H9 (cell line): ENCODE measurements around the gene KRT2. TPM values are rescaled to one million over a fixed set of nuclear protein-coding genes. Genes with fewer than 3 reads are reported as not detected.

ENCODE experiments used
- DNase-seq: peaks from one replicate; pipeline ENCODE4 v3.0.0-alpha.2; 2017
- H2AFZ ChIP-seq: one replicate; pipeline ENCODE4 v1.6.1; 2013; ENCODE audit warnings: mild to moderate bottlenecking, low read length, control low read depth, moderate library complexity
- H2AK5ac ChIP-seq: 2 replicates; pipeline ENCODE4 v1.6.1; 2013; ENCODE audit warnings: low read length, control low read depth, mixed read lengths; ENCODE audit not compliant: insufficient read length
- H2BK120ac ChIP-seq: one replicate; pipeline ENCODE4 v1.6.1; 2013; ENCODE audit warnings: low read depth, mild to moderate bottlenecking, low read length, control low read depth, inconsistent platforms; ENCODE audit not compliant: poor library complexity, severe bottlenecking
- H2BK12ac ChIP-seq: 2 replicates; pipeline ENCODE4 v1.6.1; 2013; ENCODE audit warnings: low read length, control low read depth, mixed read lengths, low read depth; ENCODE audit not compliant: insufficient read length
- H2BK15ac ChIP-seq: 2 replicates; pipeline ENCODE4 v1.6.1; 2013; ENCODE audit warnings: low read depth, low read length, control low read depth
- H2BK20ac ChIP-seq: one replicate; pipeline ENCODE4 v1.6.1; 2013; ENCODE audit warnings: low read depth, mild to moderate bottlenecking, low read length, control low read depth, inconsistent platforms; ENCODE audit not compliant: poor library complexity, severe bottlenecking
- H2BK5ac ChIP-seq: 2 replicates; pipeline ENCODE4 v1.6.1; 2013; ENCODE audit warnings: low read length, control low read depth, mixed read lengths; ENCODE audit not compliant: insufficient read length
- H3K14ac ChIP-seq: 2 replicates; pipeline ENCODE4 v1.6.1; 2013; ENCODE audit warnings: low read length, control low read depth; ENCODE audit not compliant: insufficient read depth
- H3K18ac ChIP-seq: 2 replicates; pipeline ENCODE4 v1.6.1; 2013; ENCODE audit warnings: low read depth, mild to moderate bottlenecking, mixed read lengths, low read length, control low read depth; ENCODE audit not compliant: insufficient read length
- H3K23ac ChIP-seq: 2 replicates; pipeline ENCODE4 v1.6.1; 2013; ENCODE audit warnings: low read length, control low read depth, mixed read lengths, low read depth; ENCODE audit not compliant: insufficient read length
- H3K23me2 ChIP-seq: 2 replicates; pipeline ENCODE4 v1.6.1; 2013; ENCODE audit warnings: low read depth, mild to moderate bottlenecking, mixed read lengths, low read length, control low read depth; ENCODE audit not compliant: insufficient read length, poor library complexity, severe bottlenecking
- H3K27ac ChIP-seq: 2 replicates; pipeline ENCODE4 v1.5.1; 2013; ENCODE audit warnings: low read length, control low read depth, mixed read lengths, low read depth; ENCODE audit not compliant: insufficient read length
- H3K27me3 ChIP-seq: 2 replicates; pipeline ENCODE4 v1.6.1; 2013; ENCODE audit warnings: low read length, control low read depth, inconsistent platforms; ENCODE audit not compliant: insufficient read depth
- H3K4ac ChIP-seq: 2 replicates; pipeline ENCODE4 v1.6.1; 2013; ENCODE audit warnings: low read depth, mild to moderate bottlenecking, control low read depth, inconsistent platforms, low read length, moderate library complexity
- H3K4me1 ChIP-seq: 2 replicates; pipeline ENCODE4 v1.6.1; 2013; ENCODE audit warnings: low read length, control low read depth, inconsistent platforms; ENCODE audit not compliant: insufficient read depth
- H3K4me2 ChIP-seq: 2 replicates; pipeline ENCODE4 v1.6.1; 2013; ENCODE audit warnings: low read length, control low read depth, mixed read lengths; ENCODE audit not compliant: insufficient read length, insufficient read depth
- H3K56ac ChIP-seq: 2 replicates; pipeline ENCODE4 v1.6.1; 2013; ENCODE audit warnings: low read depth, mild to moderate bottlenecking, mixed read lengths, low read length, control low read depth; ENCODE audit not compliant: insufficient read length
- H3K79me1 ChIP-seq: 2 replicates; pipeline ENCODE4 v1.6.1; 2013; ENCODE audit warnings: low read depth, mild to moderate bottlenecking, moderate library complexity, low read length, control low read depth, inconsistent platforms; ENCODE audit not compliant: insufficient read depth, poor library complexity, severe bottlenecking
- H3K79me2 ChIP-seq: 2 replicates; pipeline ENCODE4 v1.6.1; 2013; ENCODE audit warnings: low read length, control low read depth, inconsistent platforms; ENCODE audit not compliant: insufficient read depth
- H3K9ac ChIP-seq: 2 replicates; pipeline ENCODE4 v1.6.1; 2013; ENCODE audit warnings: low read length, control low read depth, mixed read lengths; ENCODE audit not compliant: insufficient read length; ENCODE audit errors: extremely low read depth
- H3K9me3 ChIP-seq: one replicate; pipeline ENCODE4 v1.6.1; 2013; ENCODE audit warnings: low read depth, low read length, inconsistent platforms; ENCODE audit not compliant: control insufficient read depth
- H3T11ph ChIP-seq: one replicate; pipeline ENCODE4 v1.6.1; 2013; ENCODE audit warnings: mild to moderate bottlenecking, low read length, control low read depth, inconsistent platforms
- H4K20me1 ChIP-seq: one replicate; pipeline ENCODE4 v1.6.1; 2013; ENCODE audit not compliant: control insufficient read depth, insufficient read length, insufficient read depth
- H4K5ac ChIP-seq: 2 replicates; pipeline ENCODE4 v1.6.1; 2013; ENCODE audit warnings: low read depth, mild to moderate bottlenecking, mixed read lengths, low read length, control low read depth; ENCODE audit not compliant: insufficient read length
- H4K8ac ChIP-seq: replicated peaks from 2 replicates; pipeline ENCODE4 v1.6.1; 2013; ENCODE audit warnings: low read length, control low read depth, mixed read lengths, low read depth; ENCODE audit not compliant: insufficient read length
- H4K91ac ChIP-seq: 2 replicates; pipeline ENCODE4 v1.6.1; 2013; ENCODE audit warnings: low read depth, mild to moderate bottlenecking, moderate library complexity, mixed read lengths, low read length, control low read depth; ENCODE audit not compliant: insufficient read length
- H3K27ac Mint-ChIP-seq, 3 experiments: 2 replicates in 2 of 3; 3 replicates in 1 of 3; pipeline ENCODE4 v1.8.0; 2020 to 2021; ENCODE audit warnings: mixed read lengths in 3 of 3, mild to moderate bottlenecking in 1 of 3, moderate library complexity in 1 of 3
- H3K27me3 Mint-ChIP-seq: 2 replicates; pipeline ENCODE4 v1.8.0; 2021; ENCODE audit warnings: low read depth, mild to moderate bottlenecking, moderate library complexity, mixed read lengths
- H3K36me3 Mint-ChIP-seq, 3 experiments: 2 replicates in 2 of 3; 3 replicates in 1 of 3; pipeline ENCODE4 v1.8.0; 2020 to 2021; ENCODE audit warnings: low read depth in 3 of 3, mixed read lengths in 3 of 3; ENCODE audit not compliant: insufficient read depth in 1 of 3
- H3K4me1 Mint-ChIP-seq, 2 experiments: 2 replicates each; pipeline ENCODE4 v1.8.0; 2020; ENCODE audit warnings: mixed read lengths in 2 of 2
- H3K4me3 Mint-ChIP-seq, 2 experiments: 2 replicates in 1 of 2; 3 replicates in 1 of 2; pipeline ENCODE4 v1.8.0; 2020 to 2021; ENCODE audit warnings: mild to moderate bottlenecking in 2 of 2, mixed read lengths in 2 of 2, moderate library complexity in 1 of 2
- H3K9me3 Mint-ChIP-seq, 2 experiments: 2 replicates in 1 of 2; 3 replicates in 1 of 2; pipeline ENCODE4 v1.8.0; 2020; ENCODE audit warnings: mild to moderate bottlenecking in 2 of 2, mixed read lengths in 2 of 2, moderate library complexity in 1 of 2
- WGBS: extraction: QIAGEN DNeasy Blood & Tissue Kit; methylation state at CpG from one replicate; pipeline ENCODE4 v1.1.7; 2013; ENCODE audit warnings: missing lambda C conversion rate, low lambda C conversion rate, mixed read lengths; ENCODE audit not compliant: insufficient read length; ENCODE audit errors: extremely low coverage; 5-methylcytosine and 5-hydroxymethylcytosine counted together
- total RNA-seq: library from RNA; stranded (reverse); gene quantifications from 2 replicates; pipeline ENCODE4 v1.2.1, GENCODE V29; 2021
- TF ChIP-seq, protein P1 (sequence below): fragments of 200-600 bp; sonication (generic); conservative IDR thresholded peaks from 3 replicates; pipeline ENCODE4 v1.8.0; 2021; ENCODE audit warnings: antibody characterized with exemption, mild to moderate bottlenecking

KRT2 gene
- total RNA-seq, 1 experiment from 2014 or later = not detected

DNA sequence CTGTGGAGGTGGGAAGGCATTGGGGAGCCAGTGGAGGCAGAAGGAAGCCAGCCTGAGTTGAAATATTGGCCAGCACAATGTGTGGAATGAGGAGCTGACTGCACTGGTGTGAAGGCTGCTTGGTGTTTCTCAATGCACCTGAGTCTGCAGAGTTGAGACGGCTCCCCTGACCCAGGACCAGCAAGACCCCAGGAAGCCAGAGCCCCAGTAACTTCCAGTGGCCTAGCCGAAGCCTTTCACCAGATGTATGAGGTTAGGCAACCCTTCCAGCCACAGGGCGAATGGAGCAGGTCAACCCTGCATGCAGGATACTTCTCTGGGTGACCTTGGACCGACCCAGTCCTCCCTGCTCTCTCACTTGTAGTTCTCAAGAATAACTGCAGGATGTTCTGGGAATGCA is 20.7 kb downstream of the KRT2 start:
- H4K5ac ChIP-seq = no peak overlapping the region
- DNase-seq = peak; percentile 17
- peaks cover 4 to 5% of the 10 kb centered on the region in 2 experiments for H3K4me1 Mint-ChIP-seq
- H4K8ac ChIP-seq = no peak overlapping the region
- H3K9ac ChIP-seq = no peak overlapping the region
- H2BK120ac ChIP-seq = no peak overlapping the region
- H3K27me3 ChIP-seq = no peaks in the 10 kb centered on the region
- no peaks in the 10 kb centered on the region for H3K36me3 Mint-ChIP-seq
- H3K4me3 Mint-ChIP-seq = no peak overlapping the region
- H3K14ac ChIP-seq = no peak overlapping the region
- TF ChIP-seq, protein P1, sequence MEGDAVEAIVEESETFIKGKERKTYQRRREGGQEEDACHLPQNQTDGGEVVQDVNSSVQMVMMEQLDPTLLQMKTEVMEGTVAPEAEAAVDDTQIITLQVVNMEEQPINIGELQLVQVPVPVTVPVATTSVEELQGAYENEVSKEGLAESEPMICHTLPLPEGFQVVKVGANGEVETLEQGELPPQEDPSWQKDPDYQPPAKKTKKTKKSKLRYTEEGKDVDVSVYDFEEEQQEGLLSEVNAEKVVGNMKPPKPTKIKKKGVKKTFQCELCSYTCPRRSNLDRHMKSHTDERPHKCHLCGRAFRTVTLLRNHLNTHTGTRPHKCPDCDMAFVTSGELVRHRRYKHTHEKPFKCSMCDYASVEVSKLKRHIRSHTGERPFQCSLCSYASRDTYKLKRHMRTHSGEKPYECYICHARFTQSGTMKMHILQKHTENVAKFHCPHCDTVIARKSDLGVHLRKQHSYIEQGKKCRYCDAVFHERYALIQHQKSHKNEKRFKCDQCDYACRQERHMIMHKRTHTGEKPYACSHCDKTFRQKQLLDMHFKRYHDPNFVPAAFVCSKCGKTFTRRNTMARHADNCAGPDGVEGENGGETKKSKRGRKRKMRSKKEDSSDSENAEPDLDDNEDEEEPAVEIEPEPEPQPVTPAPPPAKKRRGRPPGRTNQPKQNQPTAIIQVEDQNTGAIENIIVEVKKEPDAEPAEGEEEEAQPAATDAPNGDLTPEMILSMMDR = no peak
- H4K20me1 ChIP-seq = no peaks in the 10 kb centered on the region
- H3K27me3 Mint-ChIP-seq = peaks cover 12% of the 10 kb centered on the region
- WGBS = no CpG with 5 or more reads among the region's 4 CpGs
- no peaks in the 10 kb centered on the region for H3K79me2 ChIP-seq
- H3K9me3 ChIP-seq = no peaks in the 10 kb centered on the region
- no peak overlapping the region for H3K18ac ChIP-seq
- H3K23ac ChIP-seq = no peak overlapping the region
- H3K79me1 ChIP-seq = no peaks in the 10 kb centered on the region
- H3K4me2 ChIP-seq = no peak overlapping the region
- H3K27ac ChIP-seq = no peak overlapping the region
- no peaks in the 10 kb centered on the region for H3K4me1 ChIP-seq
- no peak overlapping the region for H3K56ac ChIP-seq
- no peak overlapping the region for H2AFZ ChIP-seq
- no peaks in the 10 kb centered on the region for H3K23me2 ChIP-seq
- H3T11ph ChIP-seq = no peak overlapping the region
- H2AK5ac ChIP-seq = no peak overlapping the region
- H3K9me3 Mint-ChIP-seq = no peaks in the 10 kb centered on the region
- H4K91ac ChIP-seq = no peak overlapping the region
- no peak overlapping the region for H2BK12ac ChIP-seq
- no peak overlapping the region for H3K4ac ChIP-seq
- H2BK20ac ChIP-seq = no peak overlapping the region
- H2BK15ac ChIP-seq = no peak overlapping the region
- H2BK5ac ChIP-seq = no peak overlapping the region
- H3K27ac Mint-ChIP-seq = no peak overlapping the region
